ENCODE measurements around the gene SYCN. TPM values are rescaled to one million over a fixed set of nuclear protein-coding genes. Genes with fewer than 3 reads are reported as not detected.
A peak's percentile ranks its signal among the peaks of the same experiment; 100 is the strongest.
"Not testable (repeated sequence)": the region's sequence is repeated elsewhere in the genome, so short reads cannot be mapped to it uniquely, and the experiment has no call there.

Gene SYCN
- total RNA-seq, 8 experiments from 2014 or later, result not detected

DNA sequence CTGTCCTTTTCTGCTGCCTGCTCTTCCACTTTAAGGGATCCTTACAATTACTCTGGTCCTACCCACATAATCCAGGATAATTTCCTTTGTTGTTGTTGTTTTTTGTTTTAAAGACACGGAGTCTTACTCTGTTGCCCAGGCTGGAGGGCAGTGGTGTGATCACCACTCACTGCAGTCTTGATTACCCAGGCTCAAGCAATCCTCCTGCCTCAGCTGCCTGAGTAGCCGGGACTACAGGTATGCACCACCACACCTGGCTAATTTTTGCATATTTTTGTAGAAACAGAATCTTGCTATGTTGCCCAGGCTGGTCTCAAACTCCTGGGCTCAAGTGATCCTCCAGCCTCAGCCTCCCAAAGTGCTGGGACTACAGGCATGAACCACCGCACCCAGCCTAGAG lies 11.3 kb upstream of the SYCN start:
- not testable (repeated sequence) for H3K4me3 ChIP-seq; H3K27ac ChIP-seq; ATAC-seq (replicated peaks in 6 of 8); H3K4me1 ChIP-seq (replicated peaks in 1 of 2)
- WGBS, 10 experiments, result 0 to 75% (median 66%) methylated on average over 1 to 3 of the region's 3 CpGs; no CpG with 5 or more reads in 2 of the 10 experiments
- in situ Hi-C loops (cut with MboI; ENCODE audit: low pct_unique_long_range_greater_than_20kb in 2 of 9, low sequenced_read_pairs in 9 of 9, unreplicated experiment in 9 of 9), result loop anchor here in 1 of 9 experiments (10.0 kb wide), 1 partner anchor 109 kb away; the partner anchor contains the start of gene LRFN1

GRCh38 chr19:39212375-39212742 lies 8.3 kb upstream of the SYCN start:
- 0 to 75% (median 24%) methylated on average over 1 to 7 of the region's 8 CpGs for WGBS, 10 experiments
- in situ Hi-C loops (cut with MboI; ENCODE audit: low pct_unique_long_range_greater_than_20kb in 2 of 9, low sequenced_read_pairs in 9 of 9, unreplicated experiment in 9 of 9), result loop anchor here in 1 of 9 experiments (10.0 kb wide), 1 partner anchor 112 kb away; the partner anchor contains the start of gene LRFN1
- Histone ChIP-seq H3K4me3 (no peak overlapping the region), H3K4me1 (replicated peaks in 1 of 2) (no peaks in the 10 kb centered on the region), H3K27ac (no peak overlapping the region)
- ATAC-seq (replicated peaks in 6 of 8), result peak in 3 of 8 experiments; percentile 74 to 94 (median 83)

DNA sequence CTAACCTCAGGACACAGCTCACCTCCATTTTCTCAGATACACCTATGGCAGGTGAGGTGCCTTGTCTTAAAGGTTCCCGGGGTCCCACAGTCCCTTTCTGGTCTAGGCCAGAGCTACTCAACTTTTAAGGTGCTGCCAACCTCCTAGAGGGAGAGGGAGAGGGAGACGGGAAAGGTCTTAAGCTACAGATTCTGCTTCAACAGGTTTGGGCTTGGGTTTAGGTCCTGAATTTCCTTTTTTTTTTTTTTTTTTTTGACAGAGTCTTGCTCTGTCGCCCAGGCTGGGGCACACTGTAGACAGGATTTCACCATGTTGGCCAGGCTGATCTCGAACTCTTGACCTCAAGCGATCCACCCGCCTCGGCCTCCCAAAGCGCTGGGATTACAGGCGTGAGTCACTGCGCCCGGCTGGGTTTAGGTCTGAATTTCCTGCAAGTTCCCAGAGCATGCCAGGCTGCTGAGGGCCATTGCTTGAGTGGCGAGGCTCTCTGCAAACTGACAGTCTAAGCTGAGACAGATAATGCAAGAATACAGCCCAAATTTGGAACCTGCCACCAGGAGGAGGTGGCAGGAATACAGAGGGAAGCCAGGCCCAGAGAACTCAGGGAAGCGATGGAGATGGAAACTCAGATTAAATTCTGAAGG lies 7.8 kb upstream of the SYCN start:
- WGBS, 10 experiments, result 34 to 80% (median 54%) methylated on average over 1 to 12 of the region's 13 CpGs; no CpG with 5 or more reads in 2 of the 10 experiments
- in situ Hi-C loops (cut with MboI; ENCODE audit: low pct_unique_long_range_greater_than_20kb in 2 of 9, low sequenced_read_pairs in 9 of 9, unreplicated experiment in 9 of 9), result loop anchor here in 1 of 9 experiments (10.0 kb wide), 1 partner anchor 113 kb away; the partner anchor contains the start of gene LRFN1
- no peak overlapping the region for H3K27ac ChIP-seq

DNA sequence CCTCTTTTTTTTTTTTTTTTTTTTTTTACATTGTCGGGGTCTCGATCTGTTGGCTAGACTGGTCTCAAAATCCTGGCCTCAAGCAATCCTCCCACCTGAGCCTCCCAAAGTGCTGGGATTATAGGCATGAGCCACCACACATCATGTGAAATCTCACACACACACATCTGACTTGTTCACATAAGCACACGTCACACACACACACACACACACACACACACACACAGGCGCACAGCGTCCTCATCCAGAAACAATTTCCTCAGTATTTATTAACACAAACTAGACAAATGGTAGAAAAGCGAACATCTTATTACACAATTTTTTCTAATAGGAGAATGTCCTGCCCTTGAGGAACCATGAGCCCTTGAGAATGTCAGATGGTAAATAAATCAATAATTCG lies 5.1 kb upstream of the SYCN start:
- H3K27ac ChIP-seq, result no peak overlapping the region
- no peaks in the 10 kb centered on the region for H3K4me1 ChIP-seq (replicated peaks in 1 of 2)
- ATAC-seq (replicated peaks in 6 of 8), result no peak
- H3K4me3 ChIP-seq, result no peak overlapping the region
- in situ Hi-C loops (cut with MboI; ENCODE audit: low pct_unique_long_range_greater_than_20kb in 2 of 9, low sequenced_read_pairs in 9 of 9, unreplicated experiment in 9 of 9), result no loop called here
- WGBS, 10 experiments, result 55 to 76% (median 65%) methylated on average over 1 to 5 of the region's 7 CpGs; no CpG with 5 or more reads in 5 of the 10 experiments

More for the DNA sequence above, 7.8 kb upstream of the SYCN start:
- H3K4me1 ChIP-seq (replicated peaks in 1 of 2), result no peaks in the 10 kb centered on the region
- ATAC-seq (replicated peaks in 6 of 8), result peak in 3 of 8 experiments; percentile 25 to 72 (median 36)
- H3K4me3 ChIP-seq, result no peak overlapping the region

DNA sequence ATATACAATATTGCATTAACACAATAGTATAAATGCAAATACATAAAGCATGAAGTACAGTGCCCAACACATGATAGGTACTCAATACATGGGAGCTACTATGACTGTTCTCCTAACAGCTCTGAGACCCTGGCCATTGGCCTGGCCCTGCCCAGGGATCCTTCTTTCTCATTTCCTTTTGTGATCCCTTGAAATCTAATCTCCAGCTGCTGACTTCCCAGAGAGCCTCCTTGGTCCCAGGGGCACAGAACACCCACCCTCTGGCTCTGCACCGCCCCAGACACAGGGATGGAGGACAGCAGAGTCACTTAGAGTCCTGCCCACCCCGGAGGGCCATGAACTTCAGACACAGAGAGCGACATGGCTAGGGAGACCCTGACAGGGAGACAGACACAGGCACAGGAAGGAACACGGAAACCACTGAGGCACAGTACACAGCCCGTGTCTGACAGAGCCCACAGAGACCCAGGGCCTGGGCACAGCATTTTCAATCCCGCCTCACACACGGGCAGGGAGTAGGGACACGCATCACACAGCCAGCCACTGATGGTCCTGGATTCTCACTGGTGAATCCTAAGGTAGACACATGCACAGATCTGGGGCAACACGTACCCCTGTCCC lies 4.2 kb upstream of the SYCN start:
- Histone ChIP-seq H3K27ac (no peak overlapping the region), H3K4me3 (no peak overlapping the region), H3K4me1 (replicated peaks in 1 of 2) (no peaks in the 10 kb centered on the region)
- 13 to 83% (median 53%) methylated on average over 1 to 4 of the region's 9 CpGs; no CpG with 5 or more reads in 3 of the 10 experiments for WGBS, 10 experiments
- no peak for ATAC-seq (replicated peaks in 6 of 8)
- in situ Hi-C loops (cut with MboI; ENCODE audit: low pct_unique_long_range_greater_than_20kb in 2 of 9, low sequenced_read_pairs in 9 of 9, unreplicated experiment in 9 of 9), result no loop called here

GRCh38 chr19:39207293-39207836 lies 3.3 kb upstream of the SYCN start:
- WGBS, 10 experiments, result 17 to 80% (median 41%) methylated on average over 1 to 5 of the region's 6 CpGs; no CpG with 5 or more reads in 1 of the 10 experiments
- Histone ChIP-seq H3K4me3 (no peak overlapping the region), H3K4me1 (replicated peaks in 1 of 2) (no peaks in the 10 kb centered on the region), H3K27ac (no peak overlapping the region)
- no peak for ATAC-seq (replicated peaks in 6 of 8)
- in situ Hi-C loops (cut with MboI; ENCODE audit: low pct_unique_long_range_greater_than_20kb in 2 of 9, low sequenced_read_pairs in 9 of 9, unreplicated experiment in 9 of 9), result no loop called here

- WGBS, 10 experiments, result 33 to 90% (median 71%) methylated on average over 1 to 6 of the region's 6 CpGs
- in situ Hi-C loops (cut with MboI; ENCODE audit: low pct_unique_long_range_greater_than_20kb in 2 of 9, low sequenced_read_pairs in 9 of 9, unreplicated experiment in 9 of 9), result no loop called here
- H3K27ac ChIP-seq, result no peak overlapping the region
- no peak for ATAC-seq (replicated peaks in 6 of 8)
- H3K4me3 ChIP-seq, result no peak overlapping the region
- H3K4me1 ChIP-seq (replicated peaks in 1 of 2), result no peaks in the 10 kb centered on the region
These were observed 2.1 kb upstream of the SYCN start for GRCh38 chr19:39206122-39206521.

GRCh38 chr19:39205449-39205764 lies 1.3 kb upstream of the SYCN start:
- WGBS, 10 experiments, result 57 to 91% (median 80%) methylated on average over 1 to 3 of the region's 3 CpGs; no CpG with 5 or more reads in 3 of the 10 experiments
- no peak overlapping the region for H3K27ac ChIP-seq
- no peak for ATAC-seq (replicated peaks in 6 of 8)
- in situ Hi-C loops (cut with MboI; ENCODE audit: low pct_unique_long_range_greater_than_20kb in 2 of 9, low sequenced_read_pairs in 9 of 9, unreplicated experiment in 9 of 9), result no loop called here
- H3K4me3 ChIP-seq, result no peak overlapping the region
- no peaks in the 10 kb centered on the region for H3K4me1 ChIP-seq (replicated peaks in 1 of 2)

DNA sequence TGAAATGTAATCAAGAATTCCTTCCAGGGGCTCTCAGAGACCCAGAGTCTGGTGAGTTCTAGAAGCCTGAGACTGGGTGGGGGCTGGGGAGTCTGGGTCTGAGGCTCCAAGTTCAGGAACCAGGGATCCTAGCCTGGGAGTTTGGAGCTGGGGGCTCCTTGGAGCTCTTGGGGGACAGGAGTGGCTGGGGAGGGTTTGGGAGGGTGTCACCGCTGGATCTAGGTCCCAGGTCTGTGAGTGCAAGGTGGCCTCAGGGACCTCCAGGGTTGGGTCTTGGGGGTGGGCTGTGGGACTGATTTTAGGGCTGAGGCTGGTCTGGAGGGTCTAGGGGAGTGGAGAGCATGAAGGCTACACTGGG lies 1.1 kb downstream of the SYCN start:
- peaks cover 2 to 7% of the 10 kb centered on the region in 2 donors for H3K4me1 ChIP-seq (replicated peaks in 1 of 2)
- no peak overlapping the region for H3K27ac ChIP-seq
- WGBS, 10 experiments, result no CpG with 5 or more reads among the region's 1 CpG
- H3K4me3 ChIP-seq, result no peak overlapping the region
- in situ Hi-C loops (cut with MboI; ENCODE audit: low pct_unique_long_range_greater_than_20kb in 2 of 9, low sequenced_read_pairs in 9 of 9, unreplicated experiment in 9 of 9), result no loop called here
- ATAC-seq (replicated peaks in 6 of 8), result no peak

GRCh38 chr19:39200803-39201115 lies 3.3 kb downstream of the SYCN start:
- ATAC-seq (replicated peaks in 6 of 8), result no peak
- 40% methylated on average over 1 of the region's 3 CpGs; no CpG with 5 or more reads in 9 of the 10 experiments for WGBS, 10 experiments
- in situ Hi-C loops (cut with MboI; ENCODE audit: low pct_unique_long_range_greater_than_20kb in 2 of 9, low sequenced_read_pairs in 9 of 9, unreplicated experiment in 9 of 9), result no loop called here
- no peak overlapping the region for H3K27ac ChIP-seq
- peaks cover 2 to 10% of the 10 kb centered on the region in 2 donors for H3K4me1 ChIP-seq (replicated peaks in 1 of 2)
- H3K4me3 ChIP-seq, result no peak overlapping the region

- Histone ChIP-seq H3K4me3 (no peak overlapping the region), H3K4me1 (replicated peaks in 1 of 2) (peaks cover 2 to 10% of the 10 kb centered on the region in 2 donors), H3K27ac (no peak overlapping the region)
- 40 to 90% methylated on average over 1 to 2 of the region's 32 CpGs; no CpG with 5 or more reads in 8 of the 10 experiments for WGBS, 10 experiments
- peak in 1 of 8 experiments; percentile 10 for ATAC-seq (replicated peaks in 6 of 8)
- in situ Hi-C loops (cut with MboI; ENCODE audit: low pct_unique_long_range_greater_than_20kb in 2 of 9, low sequenced_read_pairs in 9 of 9, unreplicated experiment in 9 of 9), result no loop called here
These were observed 3.8 kb downstream of the SYCN start for GRCh38 chr19:39200066-39200802.

DNA sequence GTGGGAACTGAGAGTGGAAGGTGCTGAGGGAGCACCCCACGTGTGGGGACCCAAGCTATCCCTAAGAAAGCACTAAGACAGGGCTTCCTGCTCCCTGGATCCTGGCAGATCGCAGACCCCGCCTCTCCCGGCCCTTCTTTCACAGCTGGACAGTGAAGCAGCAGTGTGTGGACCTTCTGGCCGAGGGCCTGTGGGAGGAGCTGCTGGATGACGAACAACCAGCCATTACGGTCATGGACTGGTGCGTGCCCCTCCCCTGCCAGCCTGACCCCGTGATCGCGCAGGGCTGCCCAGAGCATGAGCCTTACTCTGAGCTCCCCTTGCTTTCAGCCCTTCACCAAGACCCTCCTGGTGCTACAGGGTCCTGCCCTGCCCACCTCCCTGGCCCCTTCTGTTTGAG lies 5.0 kb downstream of the SYCN start:
- H3K4me3 ChIP-seq, result no peak overlapping the region
- H3K27ac ChIP-seq, result no peak overlapping the region
- peaks cover 2 to 10% of the 10 kb centered on the region in 2 donors for H3K4me1 ChIP-seq (replicated peaks in 1 of 2)
- in situ Hi-C loops (cut with MboI; ENCODE audit: low pct_unique_long_range_greater_than_20kb in 2 of 9, low sequenced_read_pairs in 9 of 9, unreplicated experiment in 9 of 9), result no loop called here
- ATAC-seq (replicated peaks in 6 of 8), result peak; percentile 83 to 97 (median 95)
- WGBS, 10 experiments, result 0 to 50% (median 16%) methylated on average over 2 to 10 of the region's 11 CpGs; no CpG with 5 or more reads in 3 of the 10 experiments

- no peak for ATAC-seq (replicated peaks in 6 of 8)
- H3K4me1 ChIP-seq (replicated peaks in 1 of 2), result peaks cover 2 to 10% of the 10 kb centered on the region in 2 donors
- 80% methylated on average over 1 of the region's 5 CpGs; no CpG with 5 or more reads in 9 of the 10 experiments for WGBS, 10 experiments
- no peak overlapping the region for H3K27ac ChIP-seq
- in situ Hi-C loops (cut with MboI; ENCODE audit: low pct_unique_long_range_greater_than_20kb in 2 of 9, low sequenced_read_pairs in 9 of 9, unreplicated experiment in 9 of 9), result no loop called here
- no peak overlapping the region for H3K4me3 ChIP-seq
These were observed 6.3 kb downstream of the SYCN start for GRCh38 chr19:39197808-39198207.
